AML-193 (cell line): Measurements from ENCODE around the gene COL4A2.

Experiments used
- DNase-seq, 2 experiments: peaks; one replicate each; lab custom pipeline; 2025; lab: John Stamatoyannopoulos, UW

COL4A2 gene

GRCh38 chr13:110290826-110291225 is 16.3 kb upstream of the COL4A2 start:
- DNase-seq: no peak

DNA sequence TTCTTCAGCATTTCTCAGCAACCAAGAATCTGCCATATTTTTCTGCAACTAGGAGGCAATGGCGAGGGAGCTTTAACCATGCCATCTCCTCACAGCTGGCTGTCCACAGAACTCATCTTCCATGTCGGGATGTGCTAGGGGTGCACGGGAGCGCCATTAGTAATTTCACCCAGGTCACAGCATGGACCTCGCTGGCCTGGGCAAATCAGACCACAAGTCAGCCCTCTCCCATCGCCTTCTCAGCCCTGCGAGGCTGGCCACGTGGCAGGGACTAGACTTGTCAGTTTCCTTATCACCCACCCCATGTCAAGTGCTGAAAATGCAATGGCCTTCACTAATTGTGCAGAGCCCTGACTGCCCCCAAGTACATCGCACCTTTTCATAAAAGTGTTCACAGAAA is 15.8 kb upstream of the COL4A2 start:
- no peak for DNase-seq

DNA sequence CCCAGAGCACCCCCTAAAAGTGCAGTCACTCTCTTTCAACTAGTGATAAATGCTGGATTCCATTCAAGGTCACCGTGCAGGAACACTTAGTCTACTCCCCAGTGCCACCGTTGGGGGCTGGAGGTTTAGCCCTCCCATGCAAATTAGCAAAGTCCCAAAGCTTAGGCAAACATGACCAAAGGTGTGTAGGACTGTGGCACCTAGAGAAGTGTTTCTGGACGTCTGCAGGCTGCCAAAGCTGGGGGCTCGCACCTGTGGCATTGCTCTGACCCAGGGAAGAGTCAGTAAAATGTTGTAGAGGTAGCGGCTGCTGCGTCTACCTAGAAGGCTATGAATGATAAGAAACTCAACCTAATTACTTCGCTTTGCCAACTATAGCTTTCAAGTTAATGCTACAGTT is 14.0 kb upstream of the COL4A2 start:
- DNase-seq: no peak

DNA sequence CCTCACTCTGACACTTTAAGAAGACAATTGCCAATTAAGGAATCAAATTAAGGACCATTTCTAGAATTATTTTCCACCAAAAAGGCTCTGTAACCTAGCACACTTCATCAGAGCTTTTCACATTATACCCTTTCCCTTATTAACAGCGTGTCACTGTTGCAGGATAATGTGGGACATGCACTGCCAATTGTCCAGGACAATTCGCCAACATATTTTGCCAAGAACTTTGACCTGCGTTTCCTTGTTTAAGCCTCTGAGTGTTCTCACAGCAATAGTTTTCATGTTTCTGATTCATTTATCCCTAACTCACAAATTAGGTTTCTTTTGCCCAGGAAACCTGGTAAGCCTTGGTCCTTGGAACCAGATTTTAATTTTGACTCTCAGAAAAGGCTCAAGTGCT is 13.4 kb upstream of the COL4A2 start:
- no peak for DNase-seq

- DNase-seq: no peak
Measured at GRCh38 chr13:110294146-110294545, 12.9 kb upstream of the COL4A2 start.

DNA sequence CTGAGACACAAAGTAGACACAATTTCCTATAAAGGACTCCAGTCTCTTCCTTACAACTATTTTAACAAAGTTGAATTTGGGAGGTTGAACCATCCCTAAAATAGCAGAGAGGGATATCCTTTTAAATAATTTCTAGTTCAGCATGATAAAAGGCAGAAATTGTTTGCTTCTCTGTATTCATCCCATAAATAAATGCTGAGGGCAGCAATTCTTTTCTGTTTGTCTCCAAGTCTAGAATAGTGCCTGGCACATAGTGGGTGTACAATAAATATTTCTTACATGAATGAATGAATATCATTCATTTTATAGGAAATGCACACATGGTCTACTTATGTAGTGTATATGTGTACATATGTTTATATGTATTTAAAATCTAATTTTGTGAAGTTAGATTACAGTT is 12.5 kb upstream of the COL4A2 start:
- DNase-seq: no peak

GRCh38 chr13:110297011-110297410 is 10.1 kb upstream of the COL4A2 start:
- no peak for DNase-seq

- DNase-seq: no peak
Measured at GRCh38 chr13:110297766-110298504, 9.1 kb upstream of the COL4A2 start.

- no peak for DNase-seq
Measured at GRCh38 chr13:110298505-110299282, 8.4 kb upstream of the COL4A2 start.

GRCh38 chr13:110299283-110299840 is 7.7 kb upstream of the COL4A2 start:
- DNase-seq: no peak

DNA sequence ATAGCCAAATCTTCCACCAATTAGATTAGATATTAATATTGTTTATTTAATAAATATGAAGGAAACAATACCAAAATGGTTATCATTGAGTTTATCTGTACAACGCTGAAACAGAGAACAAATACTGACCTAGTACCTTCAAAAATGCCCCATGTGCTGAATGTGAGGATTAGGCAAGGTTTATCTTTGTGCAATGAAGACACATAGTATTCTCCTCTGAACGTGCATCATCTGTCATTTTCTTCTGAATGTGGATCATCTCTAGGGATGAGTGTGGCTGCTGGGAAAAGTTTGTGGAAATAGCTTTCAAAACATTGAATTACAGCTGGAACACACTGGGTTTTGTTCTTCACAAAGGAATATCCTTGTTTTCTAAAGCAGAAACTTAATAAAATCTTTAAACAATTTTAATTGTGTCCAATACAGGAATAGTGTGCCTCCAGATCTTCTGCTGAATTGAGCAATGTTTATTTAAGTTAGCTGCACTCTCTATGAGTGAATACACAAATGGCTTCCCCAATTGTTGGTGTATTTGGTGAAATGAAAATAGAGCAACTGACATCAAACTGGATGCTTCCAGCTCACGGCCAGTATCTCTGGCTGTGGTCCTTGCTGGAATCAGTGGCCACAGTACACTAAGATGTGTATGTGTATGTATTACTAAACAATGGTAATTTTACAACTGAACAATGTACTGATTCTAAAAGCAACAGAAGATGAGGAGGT is 6.8 kb upstream of the COL4A2 start:
- DNase-seq: no peak

DNA sequence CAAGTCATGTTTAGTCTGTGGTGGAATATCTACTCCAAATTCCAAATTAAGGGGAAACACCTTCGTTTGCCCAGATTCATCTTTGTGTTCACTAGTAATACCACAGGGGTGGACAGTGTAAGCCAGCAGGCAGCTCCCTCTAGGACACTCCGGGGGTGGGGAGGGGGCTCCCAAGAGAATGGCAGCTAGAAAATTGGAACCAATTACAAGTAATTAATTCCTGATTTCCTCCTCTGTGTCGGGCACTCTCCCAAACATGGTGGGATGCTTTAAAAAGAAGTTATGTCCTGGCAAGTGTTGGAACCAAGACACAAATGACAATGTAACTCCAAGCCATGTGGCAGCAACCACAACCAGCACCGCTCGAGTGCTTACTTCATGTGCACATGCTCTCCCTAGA is 6.0 kb upstream of the COL4A2 start:
- DNase-seq: no peak

- DNase-seq: no peak
Measured at GRCh38 chr13:110301606-110302553, 5.2 kb upstream of the COL4A2 start.

DNA sequence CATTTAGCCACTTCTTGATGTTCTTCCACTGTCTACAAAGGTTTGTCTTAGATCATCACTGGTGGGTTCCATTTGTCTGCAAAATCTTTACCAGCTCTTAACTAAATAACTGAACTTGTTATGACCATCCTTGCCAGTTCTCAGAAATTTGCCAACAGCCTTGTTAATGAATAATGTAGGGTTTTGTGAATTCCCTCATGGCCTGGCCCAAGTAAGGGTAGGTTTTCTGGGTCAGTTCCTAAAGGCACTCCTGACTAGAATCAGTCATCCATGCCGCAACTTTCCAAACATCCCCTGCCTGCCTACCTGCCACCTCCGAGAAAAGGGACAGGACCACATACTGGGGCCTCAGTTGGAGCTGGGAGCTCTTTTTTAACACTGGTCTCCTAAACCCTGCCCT is 4.1 kb upstream of the COL4A2 start:
- no peak for DNase-seq

DNA sequence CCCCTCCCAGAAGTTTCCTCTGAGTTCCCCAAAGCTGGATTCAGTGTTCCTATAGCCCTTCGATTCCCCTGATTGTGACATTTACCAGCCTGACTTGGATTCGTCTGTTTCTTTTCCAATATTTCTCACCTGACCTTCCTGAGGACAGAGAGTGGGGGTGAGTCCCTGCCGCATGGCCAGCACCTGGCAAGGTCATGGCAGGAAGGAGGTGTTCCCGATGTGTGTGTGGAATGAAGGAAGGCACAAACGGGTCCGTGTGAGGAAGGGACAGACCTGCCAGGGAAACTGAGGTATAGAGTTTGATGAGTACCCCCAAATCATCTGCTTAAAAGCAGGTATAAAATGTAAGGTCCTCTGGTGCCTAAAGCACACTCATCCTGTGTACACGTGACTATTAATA is 3.4 kb upstream of the COL4A2 start:
- no peak for DNase-seq

DNA sequence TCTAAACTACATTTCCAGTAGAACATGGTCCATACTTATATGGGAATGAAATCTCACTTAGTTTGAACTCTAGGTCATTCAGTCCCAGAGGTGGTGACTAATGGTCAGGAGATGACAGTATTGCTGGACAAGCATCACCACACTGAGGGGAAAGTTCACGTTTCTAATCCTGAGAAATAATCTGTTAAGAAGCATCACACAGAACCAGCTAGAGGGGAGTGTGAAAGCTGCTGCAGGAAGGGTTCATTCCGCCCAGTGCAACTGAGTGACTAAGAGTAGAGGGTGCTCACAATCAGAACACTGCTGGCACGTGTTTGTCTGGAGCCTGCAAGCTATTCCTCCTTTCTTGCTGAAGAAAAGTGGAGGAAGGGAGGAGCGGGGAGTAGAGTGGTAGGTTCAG is 2.8 kb upstream of the COL4A2 start:
- no peak for DNase-seq

DNA sequence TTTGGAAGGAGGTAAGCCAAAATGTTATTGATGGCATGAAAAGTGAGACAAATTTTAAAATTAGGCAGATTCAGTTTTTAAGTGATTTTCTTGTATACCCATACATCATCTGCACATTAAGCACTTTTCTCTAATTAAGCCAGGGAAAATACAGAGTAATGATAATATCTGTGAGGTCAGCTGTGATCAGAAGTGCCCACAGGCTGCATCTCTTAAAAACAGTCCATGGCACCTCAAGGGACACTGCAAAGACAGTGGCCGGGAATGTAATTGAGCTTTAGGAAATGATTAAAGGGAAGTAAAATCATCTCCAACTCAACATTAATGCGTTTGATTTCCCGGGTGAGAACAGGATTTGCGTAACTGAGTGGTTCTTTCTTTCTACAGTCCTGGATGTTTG is 2.1 kb upstream of the COL4A2 start:
- no peak for DNase-seq

GRCh38 chr13:110305544-110305943 is 1.5 kb upstream of the COL4A2 start:
- no peak for DNase-seq

- no peak for DNase-seq
Measured at GRCh38 chr13:110305949-110306339, 1.1 kb upstream of the COL4A2 start.

GRCh38 chr13:110306340-110306959 is 634 bp upstream of the COL4A2 start:
- DNase-seq: no peak
